ENCODE data around the gene NNT.
"Not testable (repeated sequence)": the region's sequence is repeated elsewhere in the genome, so short reads cannot be mapped to it uniquely, and the experiment has no call there.

- not testable (repeated sequence) for TF ChIP-seq POLR2A (IDR thresholded peaks at IDR 0.05; ENCODE audit: low read depth, low read length); TAF1 (IDR thresholded peaks at IDR 0.05; ENCODE audit: borderline replicate concordance, low read depth, low read length)
Measured at GRCh38 chr5:43598927-43599326, 4.1 kb upstream of the NNT start.
